GM18499 (cell line): ENCODE results near the gene NUF2.
"Not testable (repeated sequence)": the region's sequence is repeated elsewhere in the genome, so short reads cannot be mapped to it uniquely, and the experiment has no call there.

Experiments
- ATAC-seq: cut with Tn5 transposase; IDR thresholded peaks from one replicate; pipeline ENCODE4 v1.9.1; 2021; ENCODE audit warnings: moderate number of reproducible peaks; ENCODE audit not compliant: insufficient read depth, unreplicated experiment

Gene NUF2

GRCh38 chr1:163323339-163323738 is 1.6 kb downstream of the NUF2 start:
- not testable (repeated sequence) for ATAC-seq

- no peak for ATAC-seq
Observed at GRCh38 chr1:163331116-163331515, 9.4 kb downstream of the NUF2 start.

- no peak for ATAC-seq
Observed at GRCh38 chr1:163335216-163335615, 13.5 kb downstream of the NUF2 start.

- no peak for ATAC-seq
Observed at GRCh38 chr1:163337631-163338030, 15.9 kb downstream of the NUF2 start.

- no peak for ATAC-seq
Observed at GRCh38 chr1:163346326-163346870, 24.6 kb downstream of the NUF2 start.

GRCh38 chr1:163347106-163347505 is 25.4 kb downstream of the NUF2 start:
- ATAC-seq = no peak

- ATAC-seq = no peak
Observed at GRCh38 chr1:163351912-163352311, 30.2 kb downstream of the NUF2 start.

- no peak for ATAC-seq
Observed at GRCh38 chr1:163357378-163357777, 35.6 kb downstream of the NUF2 start.

- not testable (repeated sequence) for ATAC-seq
Observed at GRCh38 chr1:163358172-163358571, 36.4 kb downstream of the NUF2 start.

- ATAC-seq = no peak
Observed at GRCh38 chr1:163361123-163361934, 39.6 kb downstream of the NUF2 start.

GRCh38 chr1:163365186-163365585 is 43.4 kb downstream of the NUF2 start:
- ATAC-seq = no peak

- ATAC-seq = no peak
Observed at GRCh38 chr1:163366555-163366954, 44.8 kb downstream of the NUF2 start.

- ATAC-seq = no peak
Observed at GRCh38 chr1:163367721-163368120, 46.0 kb downstream of the NUF2 start.

GRCh38 chr1:163372576-163372975 is 50.8 kb downstream of the NUF2 start:
- ATAC-seq = no peak

GRCh38 chr1:163378554-163378953 is 56.8 kb downstream of the NUF2 start:
- ATAC-seq = no peak

GRCh38 chr1:163379801-163380200 is 58.0 kb downstream of the NUF2 start:
- no peak for ATAC-seq

- no peak for ATAC-seq
Observed at GRCh38 chr1:163381487-163382184, 59.9 kb downstream of the NUF2 start.

GRCh38 chr1:163382395-163382794 is 60.6 kb downstream of the NUF2 start:
- no peak for ATAC-seq

GRCh38 chr1:163387146-163387545 is 65.4 kb downstream of the NUF2 start:
- no peak for ATAC-seq

- no peak for ATAC-seq
Observed at GRCh38 chr1:163388970-163389369, 67.2 kb downstream of the NUF2 start.

GRCh38 chr1:163395790-163396189 is 74.0 kb downstream of the NUF2 start:
- no peak for ATAC-seq
